AG04450 (cell line): ENCODE measurements around the gene FAM53B. TPM values are rescaled to one million over a fixed set of nuclear protein-coding genes. Genes with fewer than 3 reads are reported as not detected.
A peak's percentile ranks its signal among the peaks of the same experiment; 100 is the strongest.

Source experiments
- CTCF ChIA-PET: fragments of 300-600, 350-600 bp; formaldehyde crosslinking; extraction: SDS; loops from one replicate; lab custom pipeline; 2022; ENCODE audit warnings: antibody characterized with exemption, inconsistent platforms; lab: Charles Lee
- POLR2A ChIA-PET: fragments of 350-600 bp; formaldehyde crosslinking; extraction: SDS; loops from one replicate; lab custom pipeline; 2021; ENCODE audit warnings: antibody characterized with exemption, inconsistent platforms; lab: Yijun Ruan, JAX
- DNase-seq: peaks from one replicate; pipeline ENCODE4 v3.0.0-alpha.2; 2011; ENCODE audit warnings: low read depth, low spot score
- H3K27ac ChIP-seq: one replicate; pipeline ENCODE4 v1.5.1; 2012; ENCODE audit warnings: low read depth, low read length, control low read depth
- H3K27me3 ChIP-seq: one replicate; pipeline ENCODE4 v1.6.0; 2012; ENCODE audit warnings: low read length; ENCODE audit not compliant: control insufficient read depth, insufficient read depth
- H3K4me3 ChIP-seq: 2 replicates; pipeline ENCODE4 v1.5.1; 2011; ENCODE audit warnings: mild to moderate bottlenecking, low read depth, low read length, control low read depth
- H3K9me3 ChIP-seq: 2 replicates; pipeline ENCODE4 v1.5.1; 2012; ENCODE audit warnings: low read length; ENCODE audit not compliant: control insufficient read depth, insufficient read depth
- CTCF ChIP-seq: IDR thresholded peaks from 2 replicates; pipeline ENCODE4 v1.5.1; 2011; ENCODE audit warnings: low read depth, low read length, control low read depth, inconsistent platforms
- polyA plus RNA-seq: library from polyadenylated mRNA; depleted of rRNA; stranded (reverse); fragments of >200 nt; gene quantifications from 2 replicates; pipeline ENCODE4 v1.2.3, GENCODE V29; 2011

Gene FAM53B
- polyA plus RNA-seq, 1 experiment, result 4.1 TPM

GRCh38 chr10:124671486-124672075, 72.6 kb downstream of the FAM53B start:
- DNase-seq, result no peak
- Histone ChIP-seq H3K4me3 (no peak overlapping the region), H3K27ac (no peak overlapping the region), H3K9me3 (no peaks in the 10 kb centered on the region; the same call in 1 of the 2 replicates), H3K27me3 (no peaks in the 10 kb centered on the region)
- POLR2A ChIA-PET, result interaction anchor here (0.7 kb wide), 1 partner anchor 71 kb away, joined by 3 read pairs; no protein-coding TSS in a partner anchor
- CTCF ChIA-PET, result interaction anchor here (1.0 to 1.7 kb wide), 2 partner anchors 12 to 70 kb away, joined by 5 read pairs; no protein-coding TSS in a partner anchor
- TF ChIP-seq CTCF, result no peak

- no peak for TF ChIP-seq CTCF
- no peaks in the 10 kb centered on the region for H3K27me3 ChIP-seq
- peak overlapping the region; percentile 21 for H3K27ac ChIP-seq
- POLR2A ChIA-PET, result interaction anchor here (0.7 kb wide), 1 partner anchor 72 kb away, joined by 3 read pairs; no protein-coding TSS in a partner anchor
- no peak for DNase-seq
- no peaks in the 10 kb centered on the region for H3K9me3 ChIP-seq
- H3K4me3 ChIP-seq, result no peak overlapping the region
- CTCF ChIA-PET, result interaction anchor here (1.0 to 1.7 kb wide), 2 partner anchors 11 to 71 kb away, joined by 5 read pairs; no protein-coding TSS in a partner anchor
Observed at GRCh38 chr10:124670849-124671248, 73.3 kb downstream of the FAM53B start.

GRCh38 chr10:124669824-124670654, 74.1 kb downstream of the FAM53B start:
- ChIA-PET CTCF (interaction anchor here (1.7 kb wide), 1 partner anchor 10 kb away, joined by 5 read pairs; no protein-coding TSS in a partner anchor), POLR2A (no interaction called here)
- no peak for TF ChIP-seq CTCF
- Histone ChIP-seq H3K27me3 (no peaks in the 10 kb centered on the region), H3K27ac (no peak overlapping the region), H3K9me3 (no peaks in the 10 kb centered on the region), H3K4me3 (no peak overlapping the region)
- no peak for DNase-seq

- ChIA-PET CTCF (no interaction called here), POLR2A (no interaction called here)
- H3K27me3 ChIP-seq, result no peaks in the 10 kb centered on the region
- no peak for TF ChIP-seq CTCF
- DNase-seq, result no peak
- no peaks in the 10 kb centered on the region for H3K9me3 ChIP-seq
- H3K4me3 ChIP-seq, result no peak overlapping the region
- no peak overlapping the region for H3K27ac ChIP-seq
Observed at GRCh38 chr10:124669141-124669823, 74.9 kb downstream of the FAM53B start.
